Vagina (tissue), 2 donors: ENCODE results near the gene SPATA45.

Source experiments
- CTCF ChIP-seq, 3 experiments: fragments of 450-650 bp in 2 of 3; fragments of 200-600 bp in 1 of 3; sonication (generic) in 1 of 3; IDR thresholded peaks; one replicate each; pipeline ENCODE4 v1.5.1; 2017 to 2019; ENCODE audit warnings: antibody characterized with exemption in 3 of 3, mild to moderate bottlenecking in 2 of 3, moderate library complexity in 2 of 3
- POLR2AphosphoS5 ChIP-seq, 2 donors: sonication (generic); formaldehyde crosslinking; IDR thresholded peaks; one replicate each; pipeline ENCODE4 v1.9.0; 2017; ENCODE audit warnings: antibody characterized with exemption in 2 of 2, mild to moderate bottlenecking in 2 of 2, low read depth in 1 of 2; ENCODE audit not compliant: insufficient read depth in 1 of 2

- no peak for TF ChIP-seq CTCF (IDR thresholded peaks at IDR 0.05)
- no peak for TF ChIP-seq POLR2AphosphoS5 (IDR thresholded peaks at IDR 0.05; ENCODE audit: insufficient read depth in 1 of 2, low read depth in 1 of 2)
Observed at GRCh38 chr1:212884592-212884991, 37.1 kb upstream of the SPATA45 start.
